HL-60/S4 (cell line): ENCODE measurements around the gene SNTB2.

Experiments
- in situ Hi-C: fragments of 300-500 bp; cut with MboI; formaldehyde crosslinking; loops from 2 replicates; pipeline ENCODE4 v1.14.3; 2022; ENCODE audit warnings: low sequenced_read_pairs

SNTB2 gene

GRCh38 chr16:69316595-69317034, 129.7 kb downstream of the SNTB2 start:
- in situ Hi-C loops = no loop called here

GRCh38 chr16:69318177-69318910, 131.4 kb downstream of the SNTB2 start:
- in situ Hi-C loops = no loop called here

- in situ Hi-C loops = no loop called here
Measured at GRCh38 chr16:69318911-69319289, 131.9 kb downstream of the SNTB2 start.

- in situ Hi-C loops = no loop called here
Measured at GRCh38 chr16:69319381-69319780, 132.4 kb downstream of the SNTB2 start.

DNA sequence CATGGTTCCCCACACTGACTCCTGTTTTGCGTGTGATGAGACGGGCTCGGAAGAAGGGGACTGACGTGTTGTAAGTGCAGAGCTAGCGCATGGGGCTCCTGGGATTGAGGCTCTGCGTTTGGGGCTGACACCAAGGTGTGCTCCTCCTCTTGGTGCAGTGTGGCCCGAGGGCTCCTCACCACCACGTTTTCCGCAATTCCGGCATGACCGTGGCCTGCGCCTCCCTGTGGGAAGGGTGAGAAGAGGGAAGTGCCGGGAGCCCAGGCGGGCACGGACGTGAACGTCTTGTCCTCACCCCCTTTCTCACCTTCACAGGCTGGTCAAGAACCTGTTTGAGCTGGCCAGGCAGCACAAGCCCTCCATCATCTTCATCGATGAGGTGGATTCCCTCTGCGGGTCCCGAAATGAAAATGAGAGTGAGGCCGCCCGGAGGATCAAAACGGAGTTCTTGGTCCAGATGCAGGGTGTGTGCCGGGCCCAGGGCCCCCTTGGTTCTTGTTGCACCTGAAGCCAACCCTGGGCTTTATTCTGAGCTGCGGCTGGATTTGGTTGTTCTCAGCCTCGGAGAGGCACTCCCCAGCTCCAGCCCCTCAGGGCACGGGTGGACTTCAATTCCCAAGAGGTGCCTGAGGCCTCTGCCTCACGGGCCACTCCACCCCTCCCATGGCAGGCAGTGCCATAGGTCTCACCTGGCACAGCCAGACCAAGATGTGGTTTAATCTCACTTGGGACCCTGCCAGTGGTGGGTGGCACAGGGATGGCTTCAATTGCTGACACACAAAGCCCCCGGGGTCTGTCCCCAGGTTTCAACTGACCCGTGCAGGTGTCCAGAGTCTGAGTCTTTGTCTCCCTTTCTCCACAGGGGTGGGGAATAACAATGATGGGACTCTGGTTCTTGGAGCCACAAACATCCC, 133.1 kb downstream of the SNTB2 start:
- in situ Hi-C loops = no loop called here

DNA sequence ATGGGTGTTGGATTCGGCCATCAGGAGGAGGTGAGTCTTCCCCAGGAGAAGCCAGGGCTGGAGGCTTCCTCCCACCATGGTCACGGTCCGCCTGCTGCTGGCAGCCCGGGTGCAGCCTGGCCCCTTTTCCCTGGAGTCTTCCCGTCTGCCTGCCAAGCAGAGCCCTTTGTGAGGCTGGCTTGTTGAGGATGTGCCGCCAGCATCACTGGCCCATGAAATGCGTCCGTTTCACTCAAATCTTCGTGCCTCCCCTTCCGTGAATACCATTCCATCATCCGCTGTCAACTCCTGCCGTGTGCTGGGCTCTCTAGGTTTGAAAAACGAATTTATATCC, 133.7 kb downstream of the SNTB2 start:
- in situ Hi-C loops = no loop called here

DNA sequence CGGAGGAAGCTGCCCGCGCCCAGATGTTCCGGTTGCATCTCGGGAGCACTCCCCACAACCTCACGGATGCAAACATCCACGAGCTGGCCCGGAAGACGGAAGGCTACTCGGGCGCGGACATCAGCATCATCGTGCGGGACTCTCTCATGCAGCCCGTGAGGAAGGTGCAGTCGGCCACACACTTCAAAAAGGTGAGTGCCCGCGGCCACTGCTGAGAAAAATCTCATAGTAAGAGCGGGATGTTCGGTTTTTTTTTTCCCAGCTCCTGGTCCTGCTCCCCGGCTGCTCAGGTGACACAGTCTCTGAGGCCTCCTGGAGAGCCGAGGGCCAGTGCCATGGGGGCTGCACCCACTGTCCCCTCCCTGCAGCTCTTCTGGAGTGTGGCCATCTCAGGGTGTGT, 134.1 kb downstream of the SNTB2 start:
- in situ Hi-C loops = no loop called here

GRCh38 chr16:69322343-69322742, 135.4 kb downstream of the SNTB2 start:
- in situ Hi-C loops = no loop called here

- in situ Hi-C loops = no loop called here
Measured at GRCh38 chr16:69323415-69323814, 136.5 kb downstream of the SNTB2 start.

GRCh38 chr16:69324013-69324531, 137.1 kb downstream of the SNTB2 start:
- in situ Hi-C loops = no loop called here

DNA sequence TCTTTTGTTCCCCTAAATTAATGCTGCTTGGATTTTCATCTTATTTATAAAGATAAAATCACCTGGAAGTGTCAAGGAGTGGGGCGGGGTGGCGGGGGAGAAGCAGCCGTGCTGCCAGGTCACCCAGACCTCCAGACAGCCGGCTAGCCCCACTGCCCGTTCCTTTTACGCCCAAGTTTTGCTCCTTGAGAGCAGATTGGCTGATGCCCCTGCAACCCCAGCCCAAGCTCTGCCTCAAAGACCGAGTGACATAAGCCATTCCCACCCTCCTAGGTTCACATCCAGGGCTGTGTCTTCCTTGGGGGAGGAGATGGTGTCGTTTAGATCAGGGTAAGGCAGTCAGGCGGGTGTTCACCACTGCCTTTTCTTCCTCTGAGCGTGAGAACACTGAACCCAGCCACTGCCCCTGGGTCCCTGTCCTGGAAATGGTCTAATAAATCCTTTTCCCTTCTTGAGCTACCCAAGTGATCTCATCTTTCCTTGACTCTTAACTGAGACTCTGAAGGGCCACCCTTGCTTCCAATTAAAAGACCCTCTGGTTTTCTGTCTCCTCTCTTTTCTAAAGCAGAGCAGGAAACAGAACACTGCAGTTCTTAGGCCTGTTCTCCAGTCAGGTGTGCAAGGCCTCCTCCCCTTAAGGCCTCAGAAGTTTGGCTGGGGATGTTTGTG, 137.8 kb downstream of the SNTB2 start:
- in situ Hi-C loops = no loop called here

- in situ Hi-C loops = no loop called here
Measured at GRCh38 chr16:69325784-69326171, 138.8 kb downstream of the SNTB2 start.

DNA sequence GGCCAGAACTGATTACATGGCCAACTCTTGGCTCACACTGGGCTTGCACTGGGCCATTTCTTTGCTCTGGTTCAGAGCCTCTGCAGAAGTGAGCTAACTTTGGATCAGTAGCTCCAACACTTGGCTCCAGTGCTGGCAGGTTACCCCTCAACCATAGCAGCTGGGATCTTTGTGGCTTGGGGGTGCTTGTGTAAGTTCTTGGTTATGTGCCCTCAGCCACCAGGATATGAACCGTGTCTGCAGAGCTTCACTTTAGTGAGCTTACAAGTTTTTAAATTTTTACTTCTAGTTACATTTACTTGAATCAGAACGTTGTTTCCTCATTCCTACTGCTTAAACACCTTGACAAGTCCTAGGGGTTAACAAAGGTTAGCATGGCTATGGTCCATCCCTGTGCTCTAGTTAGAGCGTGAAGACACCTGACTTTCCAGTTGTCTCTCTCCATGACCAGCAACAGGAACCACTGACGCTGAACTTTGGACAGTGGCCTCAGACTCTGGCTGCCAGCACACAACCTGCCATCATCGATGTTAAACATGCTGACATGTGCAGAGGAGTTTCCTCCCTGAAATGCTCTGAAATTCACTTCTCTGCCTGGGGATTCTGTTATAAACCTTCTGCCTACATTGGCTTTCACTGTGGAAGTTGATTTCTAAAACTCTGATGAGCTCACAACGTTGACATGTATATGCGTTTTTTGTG, 139.4 kb downstream of the SNTB2 start:
- in situ Hi-C loops = no loop called here

DNA sequence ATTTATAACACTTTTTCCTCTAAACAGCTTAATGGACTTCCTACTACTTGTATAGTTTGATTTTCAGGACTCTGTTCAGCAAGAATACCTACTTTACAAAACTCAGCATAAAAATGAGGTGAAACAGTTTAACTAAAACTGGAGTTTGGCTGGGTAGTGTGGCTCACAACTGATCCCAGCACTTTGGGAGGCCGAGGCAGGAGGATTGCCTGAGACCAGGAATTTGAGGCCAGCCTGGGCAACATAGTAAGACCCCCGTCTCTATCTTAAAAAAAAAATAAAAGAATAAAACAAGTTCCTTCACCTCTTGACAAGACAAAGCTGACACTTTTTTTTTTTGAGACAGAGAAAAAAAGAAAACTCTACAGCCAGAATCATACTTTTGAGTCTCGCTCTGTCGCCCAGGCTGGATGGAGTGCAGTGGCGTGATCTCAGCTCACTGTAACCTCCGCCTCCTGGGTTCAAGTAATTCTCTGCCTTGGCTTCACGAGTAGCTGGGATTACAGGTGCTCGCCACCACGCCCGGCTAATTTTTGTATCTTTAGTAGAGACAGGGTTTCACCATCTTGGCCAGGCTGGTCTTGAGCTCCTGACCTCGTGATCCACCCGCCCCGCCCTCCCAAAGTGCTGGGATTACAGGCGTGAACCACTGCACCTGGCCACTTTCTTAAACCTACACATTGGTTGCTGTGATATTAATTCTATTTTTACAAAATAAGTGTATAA, 140.8 kb downstream of the SNTB2 start:
- in situ Hi-C loops = no loop called here

DNA sequence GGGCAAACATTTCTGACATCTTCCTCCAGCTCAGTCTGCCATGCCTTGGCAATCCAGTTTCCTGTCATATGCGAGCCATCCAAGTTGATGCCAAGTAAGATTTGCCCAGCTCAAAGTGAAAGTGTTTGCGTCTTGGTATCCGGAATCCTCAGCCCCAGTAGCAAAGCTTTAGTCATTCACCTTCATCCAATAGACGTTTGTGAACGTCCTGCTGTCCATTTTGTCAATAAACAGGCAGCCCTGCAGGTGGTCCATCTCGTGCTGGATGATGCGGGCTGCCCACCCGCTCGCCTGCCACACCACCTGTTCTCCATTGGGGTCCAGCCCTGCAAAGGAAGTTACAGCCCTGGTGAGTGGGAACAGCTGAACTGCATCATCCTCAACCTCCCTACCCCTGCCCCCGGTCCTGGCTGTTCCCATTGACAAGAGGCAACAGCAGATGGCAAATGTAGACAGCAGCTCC, 141.9 kb downstream of the SNTB2 start:
- in situ Hi-C loops = no loop called here

DNA sequence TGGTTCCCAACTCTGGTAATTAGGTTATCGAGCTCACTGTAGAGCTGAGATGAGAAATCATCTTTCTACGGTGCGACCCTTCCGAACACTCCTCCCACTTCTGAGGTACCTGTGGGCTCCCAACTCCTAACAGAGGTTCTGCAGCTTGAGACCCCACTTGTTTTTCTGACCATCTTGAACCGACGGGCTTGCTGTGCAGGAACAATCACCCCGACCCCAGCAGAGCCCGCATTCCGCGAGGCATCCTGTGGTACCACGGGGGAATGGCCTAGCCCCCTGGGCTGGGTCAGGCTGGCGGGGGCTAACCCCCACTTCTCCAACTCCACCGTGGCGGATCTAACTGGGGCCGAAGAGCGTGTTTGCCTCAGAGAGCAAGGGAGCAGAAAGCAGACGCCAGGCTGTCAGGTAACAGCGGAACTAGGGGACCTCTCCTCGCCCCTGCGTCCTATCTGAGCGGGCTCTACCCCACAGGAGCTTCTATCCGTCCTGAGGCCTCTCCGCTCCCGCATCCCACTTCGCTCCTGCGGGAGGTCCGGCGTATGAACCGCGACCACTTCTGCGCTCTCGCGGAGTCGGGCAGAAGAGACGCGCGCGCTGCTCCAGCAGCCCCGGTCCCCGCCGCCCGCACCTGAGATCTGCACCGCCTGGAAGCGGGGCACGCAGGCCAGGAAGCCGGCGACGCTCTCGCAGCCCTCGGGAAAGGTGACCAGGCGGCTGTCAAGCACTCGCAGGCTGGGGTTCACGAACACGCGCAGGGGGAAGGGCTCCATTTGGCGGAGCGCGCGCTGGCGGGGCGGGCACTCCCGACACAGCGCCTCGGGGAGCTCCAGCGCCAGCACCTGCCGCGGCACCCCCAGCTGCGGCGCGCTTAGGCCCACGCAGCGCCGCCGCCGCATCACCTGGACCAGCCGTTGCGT, 142.7 kb downstream of the SNTB2 start:
- in situ Hi-C loops = no loop called here

DNA sequence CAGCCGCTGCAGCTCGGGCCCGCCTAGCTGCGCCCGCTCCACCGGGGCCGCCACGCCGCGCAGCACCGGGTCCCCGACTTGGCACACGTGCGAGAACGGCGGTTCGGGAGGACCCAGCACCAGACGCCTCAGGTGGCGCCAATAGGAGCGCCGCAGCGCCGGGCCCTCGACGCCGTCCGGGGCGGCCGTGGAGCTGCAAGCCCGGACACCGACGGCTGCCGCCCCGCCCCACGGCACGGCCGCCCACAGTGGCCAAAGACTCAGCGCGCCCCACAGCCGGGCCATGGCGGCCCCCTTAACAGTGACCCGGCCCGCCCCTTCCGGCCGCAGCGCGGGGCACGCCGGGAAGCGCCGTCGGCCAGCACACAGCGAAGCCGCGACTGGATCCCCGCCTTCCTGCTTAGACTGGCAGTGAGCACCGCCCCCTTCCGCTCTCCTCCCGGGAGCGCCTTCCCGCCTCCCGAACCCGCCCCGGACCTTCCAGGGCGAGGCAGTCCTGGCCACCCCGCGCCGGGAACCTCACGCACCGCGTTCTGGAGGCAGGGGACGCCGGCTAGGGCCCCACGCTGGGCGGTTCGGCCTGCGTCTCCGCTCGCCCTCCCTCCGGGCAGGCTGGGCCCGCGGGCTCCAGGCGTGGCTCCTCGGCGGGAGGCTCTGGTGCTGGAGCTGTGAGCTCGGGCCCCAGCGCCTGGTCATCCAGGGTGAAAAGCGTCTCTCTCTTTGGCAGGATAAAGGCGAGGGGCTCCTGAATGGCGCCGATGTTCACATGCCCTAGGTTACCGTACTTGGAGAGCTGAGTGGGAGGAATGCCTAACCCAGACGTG, 143.5 kb downstream of the SNTB2 start, which contains the start of gene PDF:
Gene PDF, minus strand, starts transcription at position 303 of the 824 bp plus-strand sequence. Its CDS starts 18 bp downstream, at position 285.
- in situ Hi-C loops = no loop called here

GRCh38 chr16:69334696-69335095, 147.7 kb downstream of the SNTB2 start:
- in situ Hi-C loops = no loop called here
